Activated CD4-positive, alpha-beta T cell treated with anti-CD3 and anti-CD28 coated beads, Interleukin-10, Interleukin-2, amounts not matched to agents 100 ng/mL and 50 ng/mL, durations not matched to agents 16 hours and 8 hours (primary cell): ENCODE measurements around the gene CACHD1.
"Not testable (repeated sequence)": the region's sequence is repeated elsewhere in the genome, so short reads cannot be mapped to it uniquely, and the experiment has no call there.

Experiments
- DNase-seq: peaks from one replicate; pipeline ENCODE4 v3.0.0-alpha.2; 2020

CACHD1 gene

DNA sequence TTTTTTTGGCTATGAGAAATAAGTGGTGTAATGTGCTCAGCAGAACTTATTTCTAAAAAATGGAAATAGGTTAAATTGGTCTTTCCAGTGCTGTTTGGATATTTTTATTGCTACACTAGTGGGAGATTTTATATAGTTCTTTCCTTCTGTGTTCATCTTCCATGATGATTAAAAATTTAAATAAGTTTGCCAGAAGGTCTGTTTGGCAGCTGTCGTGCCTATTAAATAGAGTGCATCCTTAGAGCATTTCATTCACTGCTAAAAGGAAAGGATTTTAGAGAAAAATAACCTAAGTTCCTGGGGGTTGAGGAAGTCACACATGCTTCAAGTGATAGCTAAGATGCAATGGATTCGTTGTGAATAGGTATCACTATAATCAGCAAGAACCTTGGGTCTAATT is 245.3 kb downstream of the CACHD1 start:
- no peak for DNase-seq

DNA sequence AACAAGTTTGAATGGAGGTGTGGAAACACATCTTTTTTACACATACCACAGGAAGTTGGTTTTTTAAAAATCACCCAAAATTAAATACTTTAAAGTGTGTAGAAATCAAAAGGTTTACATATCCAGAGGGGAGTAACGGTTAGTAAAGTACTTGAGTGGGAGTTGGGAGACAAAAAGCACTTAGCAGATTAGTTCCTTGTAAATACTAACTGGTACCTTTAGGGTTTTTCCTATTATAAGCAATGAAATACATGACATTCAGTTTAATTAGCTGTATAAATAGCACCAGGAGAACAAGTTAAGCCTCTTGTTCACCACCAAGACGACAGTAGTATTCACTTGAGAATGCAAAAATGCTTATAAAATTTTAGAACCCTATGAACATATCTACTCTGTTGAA is 251.2 kb downstream of the CACHD1 start:
- DNase-seq, result no peak

DNA sequence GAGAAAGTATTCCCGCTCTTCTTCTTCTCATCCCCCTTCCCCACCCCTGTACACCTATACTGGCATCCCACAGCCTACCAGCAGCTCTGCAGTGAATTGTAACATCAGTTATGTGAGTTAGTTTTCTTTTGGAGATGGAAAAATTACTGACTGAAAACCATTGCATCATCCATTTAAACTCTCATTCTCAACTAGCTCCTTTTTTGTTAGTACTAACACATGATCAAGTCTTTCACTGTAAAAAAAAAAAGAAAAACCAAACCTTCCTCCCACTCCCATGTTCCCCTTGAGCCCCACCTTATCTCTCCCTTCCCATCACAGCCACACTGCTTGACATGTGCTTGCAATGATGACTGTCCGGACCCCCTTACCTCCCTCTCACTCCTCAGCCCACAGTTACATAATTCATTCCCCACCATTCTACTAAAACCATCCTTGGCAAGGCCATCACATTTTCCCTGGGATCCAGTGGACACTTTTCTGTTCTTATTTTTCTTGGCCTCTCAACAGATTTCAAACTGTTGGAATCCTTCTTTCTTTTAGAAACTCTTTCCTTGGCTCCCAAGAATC is 251.7 kb downstream of the CACHD1 start:
- no peak for DNase-seq

DNA sequence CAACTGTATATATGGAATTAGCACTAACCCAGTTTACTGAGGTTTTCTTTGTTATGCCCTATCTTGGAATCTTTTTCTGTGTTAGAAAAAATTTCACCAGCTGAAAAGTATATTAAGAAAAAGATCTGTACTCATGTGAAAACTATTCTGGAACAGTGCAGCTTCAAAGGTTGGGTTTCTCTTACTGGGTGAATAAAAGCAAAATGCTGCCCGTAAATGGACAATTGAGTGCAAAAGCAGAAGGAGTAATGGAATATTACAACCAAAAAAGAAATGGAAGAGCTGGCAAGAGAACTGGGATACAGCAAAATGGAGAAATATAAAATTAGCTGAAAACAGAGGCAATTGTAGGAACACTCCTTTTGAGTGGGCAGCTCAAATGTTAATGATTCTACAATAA is 257.9 kb downstream of the CACHD1 start:
- DNase-seq, result no peak

DNA sequence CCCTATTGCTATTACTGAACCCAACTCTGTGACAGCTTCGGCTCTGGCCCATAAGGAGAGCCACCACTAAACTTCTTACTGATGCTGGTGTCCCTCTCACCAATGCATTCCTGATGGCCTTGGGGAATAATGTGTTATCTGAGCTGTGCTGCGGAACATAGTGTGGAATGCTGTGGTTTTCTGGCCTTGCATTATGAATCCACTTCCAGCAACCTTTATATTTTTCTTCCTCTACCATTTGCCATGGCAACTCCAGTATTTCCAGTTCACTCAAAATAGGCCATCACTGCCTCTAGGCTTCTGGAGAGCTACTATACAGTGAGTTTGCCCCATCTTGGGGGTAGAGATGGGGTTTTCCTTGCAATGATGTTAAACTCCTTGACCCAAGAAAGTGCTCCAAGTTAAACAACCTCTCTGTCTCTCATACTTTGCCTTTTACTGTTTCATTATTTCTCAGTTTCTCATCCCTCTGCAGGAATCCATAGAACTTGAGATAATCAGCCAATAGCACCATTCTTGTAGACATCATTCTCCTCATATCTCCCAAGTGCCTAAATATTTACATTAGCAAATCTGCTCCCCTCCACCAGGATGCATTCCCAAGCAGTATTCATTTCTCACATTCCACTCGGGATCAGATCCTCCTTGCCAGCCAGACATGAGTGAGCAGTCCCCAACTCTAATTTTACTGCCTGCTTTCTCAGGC is 263.8 kb downstream of the CACHD1 start:
- DNase-seq, result no peak

DNA sequence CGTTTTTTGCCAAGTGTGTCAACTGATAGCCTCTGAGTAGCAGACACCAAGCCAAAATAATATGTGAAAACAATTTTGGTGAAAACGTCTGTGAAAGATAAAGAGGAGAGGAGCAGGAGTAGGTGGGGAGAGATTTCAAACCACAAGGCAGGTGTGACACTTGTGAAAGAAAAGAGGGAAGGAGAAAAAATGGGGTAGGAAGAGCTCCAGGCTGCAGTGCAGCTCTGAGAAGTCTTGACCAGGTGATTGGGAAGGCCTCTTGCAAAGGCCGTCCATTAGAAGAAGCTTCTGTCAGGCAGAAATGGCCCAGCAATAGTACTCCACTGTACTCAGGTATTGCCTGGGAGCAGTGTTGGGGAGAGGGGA is 264.3 kb downstream of the CACHD1 start:
- no peak for DNase-seq

DNA sequence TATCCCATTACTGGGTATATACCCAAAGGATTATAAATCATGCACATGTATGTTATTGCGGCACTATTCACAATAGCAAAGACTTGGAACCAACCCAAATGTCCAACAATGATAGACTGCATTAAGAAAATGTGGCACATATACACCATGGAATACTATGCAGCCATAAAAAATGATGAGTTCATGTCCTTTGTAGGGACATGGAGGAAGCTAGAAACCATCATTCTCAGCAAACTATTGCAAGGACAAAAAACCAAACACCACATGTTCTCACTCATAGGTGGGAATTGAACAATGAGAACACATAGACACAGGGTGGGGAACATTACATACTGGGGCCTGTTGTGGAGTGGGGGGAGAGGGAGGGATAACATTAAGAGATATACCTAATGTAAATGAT is 270.8 kb downstream of the CACHD1 start:
- not testable (repeated sequence) for DNase-seq
